ENCODE measurements around the gene NEMP1.

- no peak for TF ChIP-seq POLR2AphosphoS5 (IDR thresholded peaks at IDR 0.05; ENCODE audit: low read depth, low read length)
- TF ChIP-seq POLR2A (IDR thresholded peaks at IDR 0.05; ENCODE audit: low read depth, low read length) = no peak
- no peak for TF ChIP-seq TAF1 (IDR thresholded peaks at IDR 0.05; ENCODE audit: borderline replicate concordance, low read depth, low read length)
These were observed 40.9 kb upstream of the NEMP1 start for GRCh38 chr12:57119294-57120085.

Data from GM12892 (cell line).